ENCODE results near the gene RFX3.

Gene RFX3

DNA sequence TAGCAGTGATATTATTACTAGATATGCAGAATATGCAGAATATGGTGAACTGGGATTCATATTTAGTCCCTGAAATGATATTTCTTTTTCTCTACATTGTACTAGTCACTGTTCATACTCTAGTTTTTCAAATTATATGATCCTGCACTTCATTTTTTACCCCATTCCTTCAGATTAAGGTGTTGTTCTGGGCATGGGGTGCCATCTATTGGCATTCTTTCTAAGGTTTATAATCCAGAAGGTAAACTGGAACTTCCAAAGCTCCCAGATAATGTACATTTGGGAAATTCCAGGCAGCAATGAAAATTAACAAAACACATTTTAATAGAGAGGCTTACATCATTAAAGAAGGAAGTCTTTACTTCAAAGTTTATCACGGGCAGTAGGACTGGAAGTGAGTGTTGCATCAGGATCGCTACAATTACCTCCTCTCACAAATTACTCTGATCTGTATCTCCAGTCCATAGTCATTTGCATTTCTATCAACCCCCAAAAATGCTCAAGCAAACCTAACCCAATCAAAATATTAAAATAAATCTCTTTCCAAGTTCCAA lies 12.5 kb downstream of the RFX3 start:
- DNase-seq = no peak

- DNase-seq = no peak
Measured at GRCh38 chr9:3511551-3511950, 14.2 kb downstream of the RFX3 start.

GRCh38 chr9:3510796-3511195 lies 15.0 kb downstream of the RFX3 start:
- no peak for DNase-seq

DNA sequence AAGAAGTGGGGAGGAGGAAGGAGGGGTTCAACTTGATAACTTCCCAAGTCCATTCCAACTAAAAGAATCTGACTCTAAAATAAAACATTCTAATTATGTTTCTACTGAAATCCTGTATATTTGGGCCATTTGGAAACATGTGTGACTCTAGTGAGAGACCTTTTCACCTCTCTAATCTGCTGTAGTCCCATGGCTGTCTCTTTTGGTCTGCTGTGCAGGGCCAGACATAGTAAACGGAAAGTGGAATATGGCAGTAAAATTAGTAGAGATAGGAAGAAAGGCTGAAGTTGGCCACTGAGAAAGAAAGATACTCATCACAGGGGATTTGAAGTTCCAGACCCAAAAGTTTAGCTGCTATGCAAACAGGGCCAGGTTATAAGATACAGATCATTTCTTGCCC lies 15.9 kb downstream of the RFX3 start:
- DNase-seq = no peak

DNA sequence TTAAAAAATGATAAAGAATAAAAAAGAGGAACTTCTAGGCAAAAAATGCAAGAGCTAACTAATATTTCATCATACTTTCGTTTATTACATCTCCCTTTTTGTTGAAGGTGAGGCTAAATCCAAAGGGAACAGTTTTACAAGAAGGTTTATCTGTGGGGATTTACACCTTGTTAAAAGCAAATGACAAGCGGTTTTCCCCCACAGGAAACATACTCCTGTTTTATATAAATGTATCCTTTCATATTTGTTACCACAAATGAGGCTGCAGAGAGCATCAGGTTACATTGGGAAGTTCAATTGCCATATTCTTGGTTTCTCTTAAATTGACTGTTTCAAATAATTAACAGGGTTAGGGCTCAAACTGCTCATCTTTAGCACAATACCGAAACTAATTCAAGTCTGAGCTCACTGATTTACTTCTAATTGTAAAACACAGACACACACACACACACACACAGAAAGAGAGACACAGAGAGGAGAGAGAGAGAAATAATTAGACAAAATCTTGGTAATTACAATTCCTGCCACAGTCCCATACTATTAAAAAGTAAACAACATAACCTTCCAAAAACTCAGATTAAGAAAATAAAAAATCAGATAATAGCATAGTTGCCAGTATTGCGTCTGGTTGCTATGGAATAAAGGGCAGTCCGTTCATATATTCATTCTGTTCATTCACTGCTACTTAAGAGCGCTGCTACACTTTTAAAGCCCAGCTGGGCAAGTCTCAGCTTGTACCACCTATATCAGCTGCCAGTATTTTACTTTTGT lies 17.1 kb downstream of the RFX3 start:
- no peak for DNase-seq

- no peak for DNase-seq
Measured at GRCh38 chr9:3508078-3508431, 17.7 kb downstream of the RFX3 start.

DNA sequence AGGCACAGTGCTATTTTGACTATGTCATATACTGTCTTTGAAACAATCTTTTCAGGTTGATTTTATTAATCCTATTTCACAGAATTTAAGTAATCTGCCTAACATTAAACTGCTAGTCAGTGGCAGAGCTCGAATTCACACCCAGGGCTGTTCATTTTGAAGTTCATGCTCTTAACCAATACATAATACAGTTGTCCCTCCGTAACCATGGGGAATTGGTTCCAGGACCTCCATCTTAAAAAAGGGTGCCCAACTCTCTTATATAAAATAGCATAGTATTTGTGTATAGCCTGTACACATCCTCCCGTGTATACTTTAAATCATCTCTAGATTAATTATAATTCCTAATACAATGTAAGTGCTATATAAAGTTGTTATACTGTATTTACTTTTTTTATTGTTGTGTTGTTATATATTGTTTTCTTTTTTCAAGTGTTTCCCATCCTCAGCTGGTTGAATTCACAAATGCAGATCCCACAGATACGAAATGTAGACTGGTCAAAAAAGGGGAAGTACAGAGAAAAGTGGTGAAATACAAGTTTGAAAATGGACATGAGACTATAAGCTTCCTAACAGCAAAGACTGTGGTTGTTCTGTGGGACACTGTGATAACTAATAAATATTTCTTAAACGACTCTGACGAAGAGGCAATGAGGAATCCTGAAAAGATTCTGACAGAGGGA lies 18.3 kb downstream of the RFX3 start:
- DNase-seq = no peak

- DNase-seq = no peak
Measured at GRCh38 chr9:3506164-3506563, 19.6 kb downstream of the RFX3 start.

DNA sequence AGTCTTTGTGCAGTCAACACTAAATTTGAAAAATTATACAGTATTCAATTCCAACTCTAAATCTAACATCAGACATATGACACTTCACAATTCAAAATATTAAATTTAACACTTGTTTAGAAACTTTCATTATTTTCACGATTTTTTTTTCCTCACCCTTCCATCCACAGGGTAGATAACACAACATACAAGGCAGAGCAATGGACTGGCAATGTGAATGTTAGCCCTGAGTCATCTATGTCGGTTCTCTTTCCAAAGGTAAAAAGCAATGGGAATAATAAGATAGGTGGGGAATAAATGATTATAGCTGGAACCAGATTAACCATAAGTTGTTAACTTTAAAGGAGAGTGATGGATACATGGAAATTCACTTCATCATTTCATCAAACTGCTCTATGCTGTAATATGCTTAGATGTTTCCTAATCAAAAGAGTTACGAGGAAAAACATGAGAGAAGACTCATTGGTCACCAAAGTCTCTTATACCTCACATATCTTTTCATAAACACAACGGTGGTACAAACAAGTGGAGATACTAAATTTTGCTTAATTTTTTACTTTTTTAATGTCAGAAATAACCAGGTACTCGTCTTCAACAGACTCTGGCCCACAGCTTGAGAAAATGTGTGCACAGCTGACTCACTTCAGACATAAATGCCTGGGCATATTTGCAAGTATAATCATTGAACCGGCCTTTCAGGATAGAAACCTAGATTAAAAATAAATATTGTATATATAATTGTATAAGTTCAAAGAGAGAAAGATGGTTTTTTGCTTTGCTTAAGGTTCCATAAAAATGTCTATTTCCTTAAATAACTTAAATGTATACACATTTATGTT lies 23.0 kb downstream of the RFX3 start:
- DNase-seq = no peak

DNA sequence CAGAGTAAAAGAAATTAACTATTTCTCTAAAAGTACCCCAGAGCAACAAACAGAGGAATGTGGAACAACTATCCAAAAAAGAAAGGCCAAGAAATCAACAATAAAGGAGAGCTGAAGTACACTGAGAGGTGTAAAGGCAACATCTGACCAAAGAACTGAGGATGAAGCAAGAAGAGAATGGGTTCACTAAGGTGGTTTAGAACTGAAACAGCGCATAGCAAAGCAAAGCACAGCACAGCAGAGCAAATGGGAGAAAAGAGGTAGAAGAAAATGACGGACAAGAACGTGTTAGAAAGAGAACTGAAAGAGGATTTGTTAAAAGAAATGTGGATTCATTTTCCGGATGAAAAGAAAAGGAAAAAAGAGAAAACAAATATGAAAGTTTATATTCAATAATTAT lies 25.8 kb downstream of the RFX3 start:
- DNase-seq = no peak

DNA sequence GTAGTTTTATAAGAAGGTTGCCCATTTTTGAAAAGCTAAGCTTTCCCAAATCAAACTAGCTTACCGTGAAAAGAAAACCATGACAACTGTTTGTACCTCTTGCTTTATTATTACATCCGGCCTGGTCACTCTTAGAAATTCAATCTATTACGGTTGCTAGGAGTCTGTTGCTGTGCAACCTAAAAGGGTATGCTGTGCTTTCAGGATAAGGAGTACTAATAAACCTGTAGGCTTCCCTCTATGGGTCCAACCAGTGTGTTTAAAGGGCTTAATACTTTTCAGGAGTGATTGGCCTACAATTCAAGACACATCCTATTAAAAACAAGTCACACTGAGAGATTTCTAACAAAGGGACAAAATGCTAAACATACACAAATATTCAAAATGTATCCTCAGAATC lies 27.1 kb downstream of the RFX3 start:
- no peak for DNase-seq

GRCh38 chr9:3497857-3498256 lies 27.9 kb downstream of the RFX3 start:
- DNase-seq = no peak

DNA sequence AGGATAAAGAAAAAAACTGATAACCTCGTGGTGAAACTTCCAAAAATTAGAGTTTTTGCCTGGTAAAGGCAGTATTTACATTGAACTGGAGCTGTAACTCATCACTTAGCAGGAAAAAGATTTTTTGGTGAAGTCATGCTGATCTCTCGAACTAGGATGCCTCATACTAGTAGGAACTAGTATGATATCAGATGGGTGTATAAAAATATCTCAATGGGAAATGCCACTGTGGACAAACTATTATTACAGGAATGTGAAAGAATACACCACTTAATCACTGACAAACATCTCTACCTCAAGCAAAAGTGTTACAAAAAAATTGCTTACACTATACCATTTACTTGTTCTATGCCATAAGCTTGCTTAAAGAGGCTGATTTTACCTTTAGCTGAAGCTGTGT lies 28.4 kb downstream of the RFX3 start:
- no peak for DNase-seq

DNA sequence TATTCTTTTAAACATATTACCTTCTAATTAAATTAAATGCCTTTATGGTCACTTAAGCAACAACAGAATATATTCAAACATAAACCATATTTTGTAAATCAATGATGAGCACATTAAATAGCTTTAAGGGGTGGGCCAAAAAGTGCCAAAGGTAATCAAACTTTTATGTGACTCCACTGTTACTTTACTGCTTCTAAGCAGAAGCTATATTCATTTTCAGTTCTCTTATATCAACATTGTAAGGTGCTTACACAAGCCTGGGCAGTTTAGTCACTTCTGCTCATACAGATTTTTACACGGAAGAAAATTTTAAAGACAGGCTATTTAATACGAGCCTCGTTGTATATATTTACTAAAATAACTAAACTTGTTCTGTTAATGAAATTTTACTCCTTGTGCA lies 29.9 kb downstream of the RFX3 start:
- no peak for DNase-seq

- no peak for DNase-seq
Measured at GRCh38 chr9:3492214-3492613, 33.6 kb downstream of the RFX3 start.

DNA sequence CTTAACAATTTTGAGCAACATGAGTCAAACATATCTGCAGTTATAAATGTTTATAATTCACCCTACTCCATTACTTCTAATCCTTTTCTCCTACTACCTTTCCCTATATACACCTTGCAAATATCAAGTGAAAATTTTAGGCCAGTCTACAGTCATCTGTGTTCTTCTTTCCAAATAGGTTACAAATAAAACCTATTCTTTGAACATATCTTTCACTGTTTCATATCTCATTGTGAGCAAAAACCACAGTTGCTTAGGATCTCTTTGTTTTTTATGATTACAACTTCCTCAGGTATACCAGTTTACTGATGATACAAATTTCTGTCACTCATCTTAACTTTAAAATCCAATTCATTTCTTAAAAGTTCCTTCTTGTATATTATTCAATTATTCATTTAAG lies 34.4 kb downstream of the RFX3 start:
- no peak for DNase-seq

- DNase-seq = no peak
Measured at GRCh38 chr9:3490957-3491356, 34.8 kb downstream of the RFX3 start.

DNA sequence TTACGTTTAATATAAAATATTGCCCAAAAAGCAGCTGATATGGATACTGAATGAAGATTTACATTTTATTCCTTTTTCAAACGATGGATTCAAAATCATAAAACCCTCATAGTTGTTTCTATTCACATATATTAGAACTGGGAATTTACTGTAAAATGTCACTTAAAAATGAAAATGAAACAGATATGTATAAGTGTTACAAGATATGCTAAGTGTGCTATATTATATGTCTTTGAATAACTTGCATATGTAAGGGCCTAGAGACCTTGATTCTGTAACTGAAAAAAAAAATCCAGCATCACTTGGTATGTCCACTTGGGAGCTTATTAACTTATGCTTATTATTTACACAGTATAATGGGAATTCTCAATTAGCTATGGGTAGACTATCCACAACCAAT lies 43.2 kb downstream of the RFX3 start:
- DNase-seq = no peak

DNA sequence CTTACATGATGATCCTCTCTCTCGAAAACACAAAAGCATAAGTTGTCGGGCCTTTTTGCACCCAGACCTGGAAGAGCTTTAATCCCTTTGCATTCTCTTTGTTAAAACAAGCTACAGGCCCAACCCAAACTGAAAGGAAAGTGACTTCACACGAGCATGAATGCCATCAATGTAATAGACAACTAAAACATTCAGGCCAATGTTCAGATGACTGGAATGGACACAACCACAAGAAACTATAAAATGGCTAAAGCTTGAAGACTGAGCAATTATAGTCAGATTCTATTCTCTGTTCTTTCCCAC lies 45.5 kb downstream of the RFX3 start:
- DNase-seq = no peak

DNA sequence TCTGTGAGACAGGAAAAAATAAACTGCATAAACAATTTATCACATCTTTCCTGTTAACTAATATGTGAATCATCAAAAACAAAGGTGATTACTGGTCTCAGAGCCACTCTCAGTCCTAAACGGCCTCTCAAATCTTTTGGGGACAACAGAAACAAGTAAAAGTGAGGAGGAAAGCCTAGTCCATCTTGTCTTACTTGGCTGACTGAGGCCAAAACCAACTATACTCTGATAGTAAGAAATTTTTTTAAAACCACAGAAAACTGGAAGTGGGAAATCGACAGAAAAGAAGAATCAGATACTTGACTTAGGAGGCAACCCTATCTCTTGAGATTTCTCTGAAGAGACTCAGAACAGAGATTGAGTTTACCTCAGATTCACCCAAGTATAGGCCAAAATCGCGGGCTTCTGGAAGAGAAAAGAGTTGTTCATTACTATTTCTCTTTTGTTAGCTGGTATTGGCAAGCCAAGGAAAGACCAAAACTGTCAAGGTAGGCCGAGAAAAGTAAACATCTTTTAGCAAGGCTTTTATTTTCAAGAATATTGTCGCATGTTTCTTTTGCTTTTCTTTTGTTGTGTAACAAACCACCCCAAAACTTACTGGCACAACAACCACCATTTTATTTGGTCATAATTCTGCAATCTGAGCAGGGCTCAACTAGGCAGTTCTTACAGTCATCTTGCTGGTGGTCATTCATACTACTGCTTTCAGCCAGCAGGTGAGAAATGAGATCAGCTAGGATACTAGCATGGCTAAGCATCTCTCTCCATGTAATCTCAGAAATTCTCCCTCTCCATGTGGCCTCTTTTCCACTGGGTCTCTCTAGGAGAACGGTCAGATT lies 46.1 kb downstream of the RFX3 start:
- DNase-seq = no peak

GRCh38 chr9:3478549-3478953 lies 47.2 kb downstream of the RFX3 start:
- DNase-seq = no peak

DNA sequence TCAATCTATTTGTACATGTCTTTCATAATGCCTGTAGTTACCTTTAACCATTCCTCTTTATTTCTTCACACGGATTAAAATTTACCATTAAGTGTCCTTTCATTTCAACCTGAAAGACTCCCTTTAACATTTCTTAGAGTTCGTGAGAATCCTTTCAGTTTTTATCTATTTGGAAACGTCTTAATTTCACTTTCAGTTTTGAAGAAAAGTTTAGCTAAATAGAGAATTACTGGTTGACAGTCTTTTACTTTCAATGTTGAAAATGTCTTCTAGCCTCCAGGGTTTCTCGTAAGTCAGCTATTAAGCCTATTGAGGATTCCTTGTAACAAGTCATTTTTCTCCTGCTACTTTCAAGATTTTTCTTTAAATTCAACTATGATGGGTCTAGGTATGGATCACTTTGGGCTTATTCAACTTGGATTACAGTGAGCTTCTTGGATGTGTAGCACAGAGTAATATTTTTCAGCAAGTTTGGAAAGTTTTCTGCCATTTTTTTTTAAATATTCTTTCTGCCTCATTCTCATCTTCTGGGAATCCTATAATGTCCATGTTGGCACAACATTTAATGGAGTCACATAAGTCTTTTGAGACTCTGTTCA lies 48.5 kb downstream of the RFX3 start:
- DNase-seq = no peak
